ENCODE data around the gene AEBP1. TPM values are rescaled to one million over a fixed set of nuclear protein-coding genes. Genes with fewer than 3 reads are reported as not detected.

AEBP1 gene
- total RNA-seq, 1 donor from 2014 or later, result 12.4 TPM

DNA sequence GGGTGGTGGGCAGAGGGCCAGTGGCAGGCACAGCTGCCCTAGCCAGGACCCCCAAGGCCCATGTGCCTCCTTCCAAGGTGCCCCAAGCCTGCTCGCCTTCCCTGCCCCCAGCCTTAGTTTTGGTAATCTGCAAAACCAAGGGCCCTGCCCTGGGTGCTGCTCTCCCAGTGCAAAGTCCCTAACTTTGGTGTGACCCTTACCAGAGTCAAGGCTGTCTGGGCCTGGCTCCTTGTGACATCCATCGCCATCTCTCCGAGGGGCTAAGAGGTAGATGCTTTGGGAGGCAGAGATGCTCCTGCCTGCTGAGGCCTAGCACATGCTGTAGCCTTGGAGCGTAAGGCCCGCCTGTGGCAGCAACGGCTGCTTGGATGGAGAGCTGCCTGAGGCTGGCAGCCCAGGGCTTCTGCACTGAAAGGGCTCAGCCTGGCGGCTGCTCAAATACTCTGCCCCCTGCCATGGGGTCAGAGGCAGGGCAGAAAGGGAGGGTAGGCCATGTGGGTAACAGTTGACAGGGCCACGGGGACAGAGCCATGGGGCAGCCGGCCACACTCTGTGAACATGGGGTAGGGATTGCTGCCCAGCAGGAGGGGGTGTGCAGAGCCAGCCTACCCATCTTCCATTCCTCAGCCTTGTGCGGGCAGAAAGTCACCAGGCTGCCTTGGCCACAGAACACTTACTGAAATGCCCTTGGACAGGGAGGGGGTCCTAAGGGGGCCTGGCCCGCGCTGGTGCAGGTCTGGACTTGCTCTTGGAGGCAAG is 54.9 kb downstream of the AEBP1 start:
- ATAC-seq (ENCODE audit: poor library complexity) (no peak), DNase-seq (no peak)
- intact Hi-C loops (cut with DNase I), result no loop called here

DNA sequence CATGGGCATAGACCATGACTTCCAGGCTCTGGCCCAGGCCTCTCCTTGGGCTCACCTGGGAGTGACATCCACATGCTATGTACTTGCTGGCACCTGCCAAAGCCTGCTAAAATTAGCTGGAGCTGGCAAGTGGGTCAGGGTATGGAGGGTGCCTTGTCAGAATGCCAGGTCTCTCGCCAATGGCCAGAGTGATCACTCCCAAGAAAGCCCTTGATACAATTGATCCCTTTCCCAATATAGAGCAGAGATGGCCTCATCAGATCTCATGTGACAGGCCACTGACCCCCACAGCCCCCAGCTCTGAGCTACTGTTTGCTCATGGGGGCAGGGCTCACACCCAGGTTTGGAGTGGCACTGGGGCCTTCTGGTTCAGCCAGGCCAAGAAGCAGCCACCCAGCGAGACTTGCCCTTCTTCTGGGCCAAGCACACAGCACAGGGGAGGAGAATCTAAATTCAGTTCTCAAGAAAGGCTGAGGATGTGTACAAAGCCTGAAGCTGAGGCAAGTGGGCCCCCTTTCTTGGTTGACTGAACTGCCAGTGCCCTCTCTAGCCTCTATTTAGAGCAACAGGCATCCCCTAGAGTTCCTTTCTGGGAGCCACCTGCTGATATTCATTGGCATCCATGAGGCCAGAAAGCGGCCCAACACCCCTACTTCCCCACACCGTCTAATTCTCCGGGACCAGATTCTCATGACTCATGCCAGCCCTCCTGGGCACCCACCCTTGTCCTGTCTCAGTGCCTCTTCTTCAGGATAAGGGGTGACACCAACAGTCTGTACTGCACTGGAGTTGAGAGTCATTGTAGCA is 55.9 kb downstream of the AEBP1 start:
- DNase-seq (no peak), ATAC-seq (ENCODE audit: poor library complexity) (peak; percentile 75)
- intact Hi-C loops (cut with DNase I), result no loop called here

DNA sequence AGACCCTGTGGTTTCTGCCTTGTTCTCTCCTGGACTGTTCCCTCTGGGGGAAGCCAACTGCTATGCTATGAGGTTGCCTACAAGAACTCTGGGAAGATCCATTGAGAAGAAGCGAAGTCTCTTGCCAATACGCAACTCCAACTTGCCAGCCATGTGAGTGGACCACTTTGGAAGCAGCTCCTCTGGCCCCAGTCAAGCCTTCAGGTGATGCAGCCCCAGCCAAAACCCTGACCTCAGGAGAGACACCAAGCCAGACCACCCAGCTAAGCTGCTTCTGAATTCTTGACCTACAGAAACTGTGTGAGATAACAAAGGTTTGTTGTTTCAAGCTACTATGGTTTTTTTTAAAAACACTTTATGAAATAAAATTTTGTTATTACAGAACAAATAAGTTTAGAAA is 57.2 kb downstream of the AEBP1 start:
- intact Hi-C loops (cut with DNase I), result no loop called here
- DNase-seq (no peak), ATAC-seq (ENCODE audit: poor library complexity) (no peak)

GRCh38 chr7:44162179-44162578 is 58.0 kb downstream of the AEBP1 start:
- no peak for ATAC-seq (ENCODE audit: poor library complexity)
- intact Hi-C loops (cut with DNase I), result no loop called here
- DNase-seq, result no peak

- intact Hi-C loops (cut with DNase I), result no loop called here
- ATAC-seq (ENCODE audit: poor library complexity), result no peak
Measured at GRCh38 chr7:44162785-44163395, 58.7 kb downstream of the AEBP1 start.

GRCh38 chr7:44163591-44163990 is 59.4 kb downstream of the AEBP1 start:
- no peak for ATAC-seq (ENCODE audit: poor library complexity)
- intact Hi-C loops (cut with DNase I), result no loop called here
- DNase-seq, result no peak

More at GRCh38 chr7:44162785-44163395, 58.7 kb downstream of the AEBP1 start:
- DNase-seq, result no peak

Small RNAs within 50 kb of the gene (microRNA-seq; reads per million reads assigned to microRNA genes)
- gene MIR6838, result 2.6 reads per million

Other genes with a start within 250 kb of the AEBP1 start
- gene MRPS24, start 234.8 kb upstream of the AEBP1 start, total RNA-seq, result 200 TPM
- 43.4 TPM for gene URGCP, start 197.7 kb upstream of the AEBP1 start, total RNA-seq
- gene UBE2D4, start 177.9 kb upstream of the AEBP1 start, total RNA-seq, result 44.6 TPM
- not detected for gene SPDYE1, start 106.4 kb upstream of the AEBP1 start, total RNA-seq
- 28.0 TPM for gene DBNL, start 59.6 kb upstream of the AEBP1 start, total RNA-seq
- 1,131 TPM for gene PGAM2, start 38.8 kb upstream of the AEBP1 start, total RNA-seq
- gene POLM, start 21.8 kb upstream of the AEBP1 start, total RNA-seq, result 15.5 TPM
- 75.3 TPM for gene POLD2, start 19.2 kb downstream of the AEBP1 start, total RNA-seq
- 2,290 TPM for gene MYL7, start 37.0 kb downstream of the AEBP1 start, total RNA-seq
- 1.3 TPM for gene GCK, start 85.1 kb downstream of the AEBP1 start, total RNA-seq
- gene YKT6, start 96.6 kb downstream of the AEBP1 start, total RNA-seq, result 48.9 TPM
- gene CAMK2B, start 221.2 kb downstream of the AEBP1 start, total RNA-seq, result 87.2 TPM